GM12892 (cell line): ENCODE data around the gene CYP3A5.

Experiments used
- POLR2A ChIP-seq: IDR thresholded peaks from 2 replicates; pipeline ENCODE4 v1.6.1; 2011; ENCODE audit warnings: low read depth, low read length, control low read depth
- POLR2AphosphoS5 ChIP-seq: IDR thresholded peaks from 2 replicates; pipeline ENCODE4 v1.6.1; 2011; ENCODE audit warnings: low read depth, low read length, control low read depth

GRCh38 chr7:99599836-99600235 is 80.0 kb downstream of the CYP3A5 start:
- TF ChIP-seq POLR2AphosphoS5: no peak
- TF ChIP-seq POLR2A: no peak
